HepG2 (cell line): ENCODE data around the gene MFNG. TPM values are rescaled to one million over a fixed set of nuclear protein-coding genes. Genes with fewer than 3 reads are reported as not detected.

ENCODE experiments used
- CHD4 ChIP-seq: fragments of 200-600 bp; sonication (generic); IDR thresholded peaks from 2 replicates; pipeline ENCODE4 v1.7.0; 2017; ENCODE audit warnings: mild to moderate bottlenecking, low read length, borderline replicate concordance
- FOSL2 ChIP-seq: sonication (generic); formaldehyde crosslinking; IDR thresholded peaks from 2 replicates; pipeline ENCODE4 v1.4.0; 2020; ENCODE audit warnings: missing genetic modification reagents
- HNRNPH1 ChIP-seq: fragments of 200-400 bp; formaldehyde crosslinking; optimal IDR thresholded peaks from 2 replicates; pipeline ENCODE3; 2017; ENCODE audit warnings: mild to moderate bottlenecking, low read depth, low read length
- KDM6A ChIP-seq: IDR thresholded peaks from 2 replicates; pipeline ENCODE4 v1.6.1; 2016; ENCODE audit warnings: low read depth
- KLF6 ChIP-seq: IDR thresholded peaks from 2 replicates; pipeline ENCODE4 v1.8.0; 2016; ENCODE audit warnings: missing biosample characterization, missing genetic modification reagents
- POLR2AphosphoS2 ChIP-seq: IDR thresholded peaks from 2 replicates; pipeline ENCODE4 v1.6.1; 2011; ENCODE audit warnings: low read depth, low read length, improper control_type of control experiment
- RNF219 ChIP-seq: sonication (generic); formaldehyde crosslinking; IDR thresholded peaks from 2 replicates; pipeline ENCODE4 v1.5.0; 2020; ENCODE audit warnings: mild to moderate bottlenecking, missing genetic modification reagents
- SMAD1 ChIP-seq: sonication (generic); formaldehyde crosslinking; IDR thresholded peaks from 2 replicates; pipeline ENCODE4 v1.4.0; 2020; ENCODE audit warnings: missing genetic modification reagents, low read depth, mild to moderate bottlenecking, borderline replicate concordance
- ZNF138 ChIP-seq: sonication (generic); formaldehyde crosslinking; IDR thresholded peaks from 2 replicates; pipeline ENCODE4 v1.5.0; 2020; ENCODE audit warnings: mild to moderate bottlenecking, low read depth, missing genetic modification reagents
- ZNF296 ChIP-seq: sonication (generic); formaldehyde crosslinking; conservative IDR thresholded peaks from 2 replicates; pipeline ENCODE4 v1.5.0; 2020; ENCODE audit warnings: mild to moderate bottlenecking, missing genetic modification reagents
- ZNF337 ChIP-seq: sonication (generic); formaldehyde crosslinking; IDR thresholded peaks from 2 replicates; pipeline ENCODE4 v1.5.1; 2020; ENCODE audit warnings: missing genetic modification reagents, low read depth, mild to moderate bottlenecking, borderline replicate concordance
- ZNF703 ChIP-seq: sonication (generic); formaldehyde crosslinking; IDR thresholded peaks from 2 replicates; pipeline ENCODE4 v1.5.1; 2020; ENCODE audit warnings: missing genetic modification reagents, mild to moderate bottlenecking, moderate library complexity, borderline replicate concordance
- ZNF749 ChIP-seq: sonication (generic); formaldehyde crosslinking; IDR thresholded peaks from 2 replicates; pipeline ENCODE4 v1.8.0; 2022; ENCODE audit warnings: mild to moderate bottlenecking, missing genetic modification reagents, moderate library complexity, borderline replicate concordance
- ZNF761 ChIP-seq: sonication (generic); formaldehyde crosslinking; conservative IDR thresholded peaks from 2 replicates; pipeline ENCODE4 v1.4.0; 2020; ENCODE audit warnings: mild to moderate bottlenecking, missing genetic modification reagents
- ZNF768 ChIP-seq: sonication (generic); formaldehyde crosslinking; IDR thresholded peaks from 2 replicates; pipeline ENCODE4 v1.4.0; 2020; ENCODE audit warnings: missing genetic modification reagents
- ZNF850 ChIP-seq: sonication (generic); formaldehyde crosslinking; conservative IDR thresholded peaks from 2 replicates; pipeline ENCODE4 v1.9.0; 2021; ENCODE audit warnings: mild to moderate bottlenecking, missing genetic modification reagents
- ZSCAN20 ChIP-seq: sonication (generic); formaldehyde crosslinking; IDR thresholded peaks from 2 replicates; pipeline ENCODE4 v1.4.0; 2020; ENCODE audit warnings: missing genetic modification reagents, mild to moderate bottlenecking, borderline replicate concordance
- ZSCAN31 ChIP-seq: sonication (generic); formaldehyde crosslinking; IDR thresholded peaks from 2 replicates; pipeline ENCODE4 v1.5.0; 2020; ENCODE audit warnings: low read depth, mild to moderate bottlenecking, missing genetic modification reagents
- polyA plus RNA-seq, 8 experiments: library from polyadenylated mRNA; depleted of rRNA in 3 of 8; stranded (reverse) in 7 of 8; unstranded in 1 of 8; fragments of >200 nt; fragmentation: Illumina TruSeq in 4 of 8; extraction: Trizol in 4 of 8; gene quantifications; 2 replicates each; pipeline versions ENCODE4 v1.2.1 to v1.2.3, GENCODE V29; 2011 to 2016; ENCODE audit warnings: low read depth in 4 of 8, missing spikeins in 1 of 8, mixed read lengths in 1 of 8; ENCODE audit not compliant: insufficient read depth in 1 of 8
- total RNA-seq, 5 experiments: library from RNA; depleted of rRNA; stranded (reverse); fragments of >200 nt; fragmentation: Illumina TruSeq; extraction: Trizol; gene quantifications; 2 replicates each; pipeline ENCODE4 v1.2.3, GENCODE V29; 2016; ENCODE audit warnings: low read depth in 1 of 5
- TF ChIP-seq, protein P1 (sequence below): IDR thresholded peaks from 2 replicates; pipeline ENCODE4 v1.6.1; 2016; ENCODE audit warnings: mild to moderate bottlenecking
- TF ChIP-seq, protein P2 (sequence below): sonication (generic); formaldehyde crosslinking; IDR thresholded peaks from 2 replicates; pipeline ENCODE4 v1.4.0; 2020; ENCODE audit warnings: missing genetic modification reagents
- TF ChIP-seq, protein P3 (sequence below): sonication (generic); formaldehyde crosslinking; IDR thresholded peaks from 2 replicates; pipeline ENCODE4 v1.4.0; 2020; ENCODE audit warnings: mild to moderate bottlenecking, missing genetic modification reagents
- TF ChIP-seq, protein P4 (sequence below): sonication (generic); formaldehyde crosslinking; IDR thresholded peaks from 2 replicates; pipeline ENCODE4 v1.4.0; 2020; ENCODE audit warnings: missing genetic modification reagents

Gene MFNG
- total and polyA plus RNA-seq, 2 of the 13 experiments (the other 11 are each of a cell fraction or from before 2014, with no cell fraction given): 1.0 to 11.7 TPM

DNA sequence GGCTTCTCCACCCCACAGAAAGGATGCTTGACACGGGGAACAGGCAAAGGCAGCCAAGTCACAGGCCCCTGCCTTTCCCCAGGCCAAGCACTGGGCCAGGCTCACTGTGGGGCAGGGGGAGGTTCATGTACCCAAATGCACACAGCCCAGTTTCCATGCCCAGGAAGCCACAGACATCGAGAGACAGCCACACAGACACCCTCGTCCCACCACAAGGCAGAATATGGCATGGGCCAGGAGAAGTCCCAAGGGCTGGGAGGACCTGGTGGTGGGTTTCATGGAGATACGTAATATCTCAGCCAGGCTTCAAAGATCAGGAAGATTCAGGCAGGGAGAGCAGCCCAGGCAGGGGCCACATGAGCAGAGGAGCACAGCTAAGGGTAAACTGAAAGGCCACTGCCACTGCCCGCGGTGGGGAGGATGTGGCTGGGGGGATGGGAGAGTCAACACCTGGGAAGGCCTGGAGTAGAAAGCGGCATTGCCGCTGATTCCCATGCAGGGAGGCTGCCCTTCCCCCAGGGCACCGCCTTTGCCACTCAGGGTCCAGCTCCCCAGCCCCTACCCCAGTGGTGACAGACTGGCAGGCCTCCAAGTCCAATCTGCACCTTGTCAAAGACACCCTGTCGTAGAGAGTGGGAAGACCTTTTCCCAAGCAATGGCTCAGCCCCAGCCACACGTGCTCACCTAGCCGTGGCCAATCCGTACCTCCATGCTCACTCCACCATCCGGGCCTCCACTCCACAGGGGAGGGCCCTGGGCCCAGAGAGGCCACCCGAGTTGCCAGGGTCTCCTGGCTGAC lies 2.4 kb upstream of the MFNG start (continued):
- TF ChIP-seq SMAD1 (no peak), ZNF337 (CRISPR knock-in tag) (no peak), ZNF761 (no peak), ZNF749 (CRISPR knock-in tag) (peak; percentile 58; the same call in 1 of the 2 replicates), RNF219 (CRISPR knock-in tag) (no peak), ZSCAN20 (CRISPR knock-in tag) (no peak), ZNF296 (no peak; the same call in 1 of the 2 replicates), ZNF703 (CRISPR knock-in tag) (no peak), KDM6A (CRISPR knock-in tag) (peak; percentile 54; the same call in 1 of the 2 replicates), KLF6 (no peak), CHD4 (no peak), ZSCAN31 (CRISPR knock-in tag) (no peak), ZNF850 (CRISPR knock-in tag) (no peak; the same call in 1 of the 2 replicates), HNRNPH1 (no peak), POLR2AphosphoS2 (no peak), ZNF768 (CRISPR knock-in tag) (peak; percentile 11; the same call in 1 of the 2 replicates), FOSL2 (CRISPR knock-in tag) (peak; percentile 31; the same call in 1 of the 2 replicates), ZNF138 (CRISPR knock-in tag) (no peak)
- TF ChIP-seq, protein P1, sequence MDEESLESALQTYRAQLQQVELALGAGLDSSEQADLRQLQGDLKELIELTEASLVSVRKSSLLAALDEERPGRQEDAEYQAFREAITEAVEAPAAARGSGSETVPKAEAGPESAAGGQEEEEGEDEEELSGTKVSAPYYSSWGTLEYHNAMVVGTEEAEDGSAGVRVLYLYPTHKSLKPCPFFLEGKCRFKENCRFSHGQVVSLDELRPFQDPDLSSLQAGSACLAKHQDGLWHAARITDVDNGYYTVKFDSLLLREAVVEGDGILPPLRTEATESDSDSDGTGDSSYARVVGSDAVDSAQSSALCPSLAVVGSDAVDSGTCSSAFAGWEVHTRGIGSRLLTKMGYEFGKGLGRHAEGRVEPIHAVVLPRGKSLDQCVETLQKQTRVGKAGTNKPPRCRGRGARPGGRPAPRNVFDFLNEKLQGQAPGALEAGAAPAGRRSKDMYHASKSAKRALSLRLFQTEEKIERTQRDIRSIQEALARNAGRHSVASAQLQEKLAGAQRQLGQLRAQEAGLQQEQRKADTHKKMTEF (CRISPR knock-in tag): peak; percentile 71
- TF ChIP-seq, protein P2, sequence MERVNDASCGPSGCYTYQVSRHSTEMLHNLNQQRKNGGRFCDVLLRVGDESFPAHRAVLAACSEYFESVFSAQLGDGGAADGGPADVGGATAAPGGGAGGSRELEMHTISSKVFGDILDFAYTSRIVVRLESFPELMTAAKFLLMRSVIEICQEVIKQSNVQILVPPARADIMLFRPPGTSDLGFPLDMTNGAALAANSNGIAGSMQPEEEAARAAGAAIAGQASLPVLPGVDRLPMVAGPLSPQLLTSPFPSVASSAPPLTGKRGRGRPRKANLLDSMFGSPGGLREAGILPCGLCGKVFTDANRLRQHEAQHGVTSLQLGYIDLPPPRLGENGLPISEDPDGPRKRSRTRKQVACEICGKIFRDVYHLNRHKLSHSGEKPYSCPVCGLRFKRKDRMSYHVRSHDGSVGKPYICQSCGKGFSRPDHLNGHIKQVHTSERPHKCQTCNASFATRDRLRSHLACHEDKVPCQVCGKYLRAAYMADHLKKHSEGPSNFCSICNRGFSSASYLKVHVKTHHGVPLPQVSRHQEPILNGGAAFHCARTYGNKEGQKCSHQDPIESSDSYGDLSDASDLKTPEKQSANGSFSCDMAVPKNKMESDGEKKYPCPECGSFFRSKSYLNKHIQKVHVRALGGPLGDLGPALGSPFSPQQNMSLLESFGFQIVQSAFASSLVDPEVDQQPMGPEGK (CRISPR knock-in tag): peak; percentile 74
- TF ChIP-seq, protein P3, sequence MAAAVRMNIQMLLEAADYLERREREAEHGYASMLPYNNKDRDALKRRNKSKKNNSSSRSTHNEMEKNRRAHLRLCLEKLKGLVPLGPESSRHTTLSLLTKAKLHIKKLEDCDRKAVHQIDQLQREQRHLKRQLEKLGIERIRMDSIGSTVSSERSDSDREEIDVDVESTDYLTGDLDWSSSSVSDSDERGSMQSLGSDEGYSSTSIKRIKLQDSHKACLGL (CRISPR knock-in tag): no peak
- TF ChIP-seq, protein P4, sequence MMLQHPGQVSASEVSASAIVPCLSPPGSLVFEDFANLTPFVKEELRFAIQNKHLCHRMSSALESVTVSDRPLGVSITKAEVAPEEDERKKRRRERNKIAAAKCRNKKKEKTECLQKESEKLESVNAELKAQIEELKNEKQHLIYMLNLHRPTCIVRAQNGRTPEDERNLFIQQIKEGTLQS (CRISPR knock-in tag): no peak
